ENCODE results near the gene PRODH.
"Not testable (repeated sequence)": the region's sequence is repeated elsewhere in the genome, so short reads cannot be mapped to it uniquely, and the experiment has no call there.

PRODH gene

GRCh38 chr22:18896037-18896657 lies 39.9 kb downstream of the PRODH start:
- not testable (repeated sequence) for DNase-seq

GRCh38 chr22:18893775-18894174 lies 42.3 kb downstream of the PRODH start:
- not testable (repeated sequence) for DNase-seq

- not testable (repeated sequence) for DNase-seq
These were observed 45.4 kb downstream of the PRODH start for GRCh38 chr22:18890510-18891192.

- no peak for DNase-seq
These were observed 48.0 kb downstream of the PRODH start for GRCh38 chr22:18888115-18888514.

DNA sequence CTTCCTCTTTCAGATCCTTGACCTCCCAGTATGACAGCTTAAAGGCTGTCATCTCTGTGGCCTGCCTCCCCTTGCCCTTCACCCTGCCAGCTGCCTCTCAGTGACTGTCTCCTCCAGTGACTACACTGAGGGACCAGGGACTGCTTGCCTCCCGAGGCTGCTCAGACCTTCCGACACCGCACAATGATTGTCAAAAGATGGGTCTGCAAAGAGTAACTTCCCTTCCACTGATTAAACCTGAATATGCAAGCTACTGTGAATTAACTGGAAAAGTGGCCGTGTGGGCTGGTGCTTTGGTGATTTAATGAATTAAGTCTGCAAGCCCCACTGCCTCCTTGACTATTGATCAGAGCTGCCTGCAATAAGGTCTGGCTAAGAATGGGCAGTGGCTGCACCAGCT lies 51.6 kb downstream of the PRODH start:
- DNase-seq: not testable (repeated sequence)

DNA sequence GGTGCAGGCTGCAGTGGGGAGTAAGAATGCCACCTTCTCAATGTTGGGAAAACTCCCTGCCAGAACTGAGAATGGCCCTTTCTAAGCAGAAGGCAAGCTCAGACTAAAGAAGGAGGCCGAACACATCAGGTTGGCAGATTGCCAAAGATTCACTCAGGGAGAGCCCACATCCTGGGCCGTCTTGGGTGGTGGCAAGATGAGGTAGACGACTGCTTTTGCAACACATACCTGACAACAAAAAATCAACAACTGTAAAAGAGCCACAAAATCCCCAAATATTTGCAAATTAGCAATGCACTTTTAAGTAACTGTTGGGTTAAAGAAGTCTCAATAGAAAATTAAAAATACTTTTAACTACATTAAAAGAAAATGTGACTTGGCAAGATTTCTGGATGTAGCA lies 54.8 kb downstream of the PRODH start:
- not testable (repeated sequence) for DNase-seq
